GM19438 (cell line): ENCODE data around the gene DNAH3.

ENCODE experiments used
- ATAC-seq: cut with Tn5 transposase; IDR thresholded peaks from one replicate; pipeline ENCODE4 v1.9.1; 2021; ENCODE audit warnings: low read depth; ENCODE audit not compliant: unreplicated experiment

The DNAH3 gene

DNA sequence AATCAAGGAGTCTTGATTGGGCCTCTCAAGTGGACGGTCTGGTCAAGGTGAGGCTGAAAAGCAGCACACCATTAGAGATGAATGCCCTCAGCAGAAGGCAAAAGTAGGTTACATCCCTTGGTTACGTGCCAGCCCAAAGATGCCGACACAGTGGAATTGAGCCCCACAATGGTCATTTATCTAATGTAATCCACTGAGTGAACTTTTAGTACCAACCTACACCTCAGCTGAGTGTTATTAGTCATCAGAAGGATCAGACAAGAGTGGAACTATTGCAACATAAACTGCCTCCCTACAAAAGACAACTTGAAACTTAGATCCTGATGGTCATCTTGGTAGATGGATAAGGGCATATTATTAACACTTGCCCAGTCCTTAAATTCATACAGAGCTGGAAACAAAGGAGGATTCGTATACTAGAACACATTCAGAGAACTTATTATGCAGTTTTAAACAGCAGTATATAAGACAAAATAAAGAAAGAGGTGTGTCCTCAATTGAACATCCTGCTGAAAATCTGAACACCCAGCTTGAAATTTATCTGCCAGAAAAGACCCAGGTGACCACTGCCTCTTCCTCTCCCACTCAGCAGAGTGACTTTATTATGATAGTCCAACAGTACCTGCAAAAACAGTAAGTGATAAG is 253.3 kb downstream of the DNAH3 start:
- ATAC-seq = no peak

DNA sequence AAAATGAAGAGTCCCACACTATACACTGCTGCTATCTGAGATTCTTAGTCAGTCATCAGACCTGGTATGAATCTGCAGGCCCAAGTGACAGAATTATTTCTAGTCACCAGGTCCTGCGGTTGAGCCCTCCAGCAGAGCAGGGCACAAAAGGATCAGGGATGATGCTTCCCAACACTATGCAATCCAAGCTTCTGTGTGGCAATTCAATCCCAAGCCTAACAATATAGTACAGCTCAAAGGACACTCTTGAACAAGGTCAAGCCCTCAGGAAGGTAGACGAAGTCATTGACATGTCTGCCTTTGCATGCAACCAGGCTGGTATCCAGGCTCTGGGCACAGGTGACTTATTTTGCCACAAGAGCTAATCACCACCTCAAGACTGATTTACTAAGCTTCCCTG is 256.3 kb downstream of the DNAH3 start:
- no peak for ATAC-seq

DNA sequence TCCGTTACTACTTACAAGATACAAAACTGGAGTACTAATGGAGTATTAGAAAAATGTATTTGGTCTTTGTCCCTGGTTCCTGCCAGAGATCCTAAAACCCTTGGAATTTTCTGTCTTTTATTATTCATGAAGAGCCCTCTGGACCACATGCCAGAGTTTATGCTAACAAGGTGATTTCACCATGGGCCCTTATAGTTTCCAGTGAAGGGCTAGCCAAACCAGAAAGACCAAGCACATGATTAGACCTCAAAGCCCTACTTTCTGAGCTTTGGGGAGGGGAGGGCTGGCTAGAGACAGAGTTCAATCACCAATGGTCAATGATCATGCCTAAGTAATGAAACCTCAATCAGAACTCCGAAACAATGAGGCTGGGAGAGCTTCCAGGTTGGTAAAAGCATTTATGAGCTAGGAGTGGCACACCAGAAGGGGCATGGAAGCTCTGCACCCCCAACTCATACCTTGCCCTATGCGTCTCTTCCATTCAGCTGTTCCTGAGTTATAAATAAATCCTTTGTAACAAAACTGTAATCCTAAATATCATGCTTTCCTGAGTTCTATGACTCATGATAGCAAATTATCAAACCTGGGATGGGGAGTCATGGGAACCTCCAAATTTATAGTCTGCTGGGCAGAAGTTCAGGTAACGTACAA is 260.9 kb downstream of the DNAH3 start:
- no peak for ATAC-seq

DNA sequence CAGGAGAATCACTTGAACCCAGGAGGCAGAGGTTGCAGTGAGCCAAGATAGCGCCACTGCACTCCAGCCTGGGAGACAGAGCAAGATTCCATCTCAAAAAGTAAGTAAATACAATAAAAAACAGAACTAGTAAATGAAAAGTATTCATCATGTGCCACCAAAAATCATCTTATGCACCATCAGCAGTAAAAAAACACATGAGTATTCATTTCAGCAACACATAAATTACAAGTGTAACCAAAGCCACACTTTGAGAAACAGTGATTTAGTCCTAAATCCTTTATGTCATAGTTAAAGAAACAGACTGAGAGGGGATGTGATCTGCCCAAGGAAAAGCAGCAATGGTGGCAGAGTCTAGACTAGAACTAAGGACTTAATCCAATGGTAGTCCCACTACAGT is 263.4 kb downstream of the DNAH3 start:
- no peak for ATAC-seq

DNA sequence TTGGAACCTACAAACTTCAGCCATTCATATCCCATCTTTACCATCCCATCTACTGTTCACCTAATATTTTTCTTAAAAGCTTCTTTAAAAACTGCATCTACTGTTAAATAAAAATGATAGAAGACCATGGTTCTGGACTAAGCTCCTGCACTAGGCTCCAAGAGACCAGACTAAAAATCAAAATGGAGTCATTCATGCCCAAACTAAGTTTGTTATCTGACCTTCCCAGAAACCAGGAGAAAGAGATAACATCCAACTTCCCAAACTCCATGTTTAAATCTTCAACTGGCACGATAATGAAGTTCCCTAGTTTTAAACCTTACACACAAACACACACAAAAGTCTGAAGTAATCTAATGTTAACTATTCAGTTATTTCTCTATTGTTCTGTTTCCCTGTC is 264.3 kb downstream of the DNAH3 start:
- ATAC-seq = no peak

DNA sequence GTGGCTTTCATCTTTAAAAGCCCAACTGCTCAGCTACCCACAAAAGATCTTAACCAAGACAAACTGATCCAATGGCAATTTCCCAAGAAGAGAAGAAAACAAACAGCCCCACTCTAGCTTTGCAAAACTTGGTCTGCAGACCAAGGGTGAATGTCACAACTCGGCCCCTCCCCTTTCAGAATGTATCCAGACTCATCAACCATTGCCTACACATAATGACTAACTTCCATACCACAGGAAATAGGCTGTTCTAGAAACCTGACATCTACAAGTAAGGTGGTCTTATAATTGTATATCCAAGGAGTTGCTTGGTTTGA is 266.4 kb downstream of the DNAH3 start:
- ATAC-seq = no peak

DNA sequence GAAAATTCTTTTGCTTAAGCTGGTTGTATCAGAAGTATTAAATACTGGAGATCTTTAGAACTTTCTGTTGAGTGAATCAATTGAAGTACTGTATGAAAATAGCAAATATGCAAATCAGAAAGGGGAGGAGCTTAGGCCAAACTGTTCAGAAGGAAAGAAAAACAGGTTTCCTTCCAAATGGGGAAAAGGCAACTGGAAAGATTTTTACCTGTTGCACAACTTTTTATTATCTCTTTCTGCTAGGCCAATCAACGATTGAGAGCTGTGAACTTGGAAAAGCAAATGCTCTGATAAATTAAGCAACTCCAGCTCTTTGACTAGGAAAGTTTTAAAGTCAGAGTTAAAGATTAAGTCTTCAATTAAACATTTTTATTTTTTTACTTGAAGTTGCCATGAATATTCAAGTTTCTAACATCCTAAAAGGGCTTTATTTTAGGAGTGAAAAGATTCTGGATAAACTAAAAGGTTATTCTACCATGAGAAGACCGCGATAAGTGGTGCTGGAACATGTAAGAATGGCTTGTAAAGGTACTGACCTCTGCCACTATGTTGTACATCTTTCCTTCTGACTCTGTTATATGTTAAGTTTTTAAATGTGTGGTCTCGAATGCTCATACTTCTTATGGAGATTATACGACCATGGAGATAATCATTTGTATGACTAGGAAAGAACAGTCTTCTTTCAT is 266.9 kb downstream of the DNAH3 start:
- no peak for ATAC-seq
